Measurements from ENCODE around the gene MINDY1. TPM values are rescaled to one million over a fixed set of nuclear protein-coding genes. Genes with fewer than 3 reads are reported as not detected.

Gene MINDY1
- total RNA-seq, 1 experiment from 2014 or later, result 6.8 TPM

GRCh38 chr1:151008244-151009205 lies 1.8 kb upstream of the MINDY1 start, which contains the start of gene PRUNE1:
Gene PRUNE1 (plus strand): TSS chr1:151008449. CDS start chr1:151008633, 184 bp downstream.
- no CpG with 5 or more reads among the region's 69 CpGs for WGBS (ENCODE audit: extremely low coverage, insufficient read length, low lambda C conversion rate)
- TF ChIP-seq, protein P1, sequence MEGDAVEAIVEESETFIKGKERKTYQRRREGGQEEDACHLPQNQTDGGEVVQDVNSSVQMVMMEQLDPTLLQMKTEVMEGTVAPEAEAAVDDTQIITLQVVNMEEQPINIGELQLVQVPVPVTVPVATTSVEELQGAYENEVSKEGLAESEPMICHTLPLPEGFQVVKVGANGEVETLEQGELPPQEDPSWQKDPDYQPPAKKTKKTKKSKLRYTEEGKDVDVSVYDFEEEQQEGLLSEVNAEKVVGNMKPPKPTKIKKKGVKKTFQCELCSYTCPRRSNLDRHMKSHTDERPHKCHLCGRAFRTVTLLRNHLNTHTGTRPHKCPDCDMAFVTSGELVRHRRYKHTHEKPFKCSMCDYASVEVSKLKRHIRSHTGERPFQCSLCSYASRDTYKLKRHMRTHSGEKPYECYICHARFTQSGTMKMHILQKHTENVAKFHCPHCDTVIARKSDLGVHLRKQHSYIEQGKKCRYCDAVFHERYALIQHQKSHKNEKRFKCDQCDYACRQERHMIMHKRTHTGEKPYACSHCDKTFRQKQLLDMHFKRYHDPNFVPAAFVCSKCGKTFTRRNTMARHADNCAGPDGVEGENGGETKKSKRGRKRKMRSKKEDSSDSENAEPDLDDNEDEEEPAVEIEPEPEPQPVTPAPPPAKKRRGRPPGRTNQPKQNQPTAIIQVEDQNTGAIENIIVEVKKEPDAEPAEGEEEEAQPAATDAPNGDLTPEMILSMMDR (conservative IDR thresholded peaks at IDR 0.05), result no peak
- H3K4me2 ChIP-seq (ENCODE audit: insufficient read depth, insufficient read length, low read length), result peak within 1 kb of the TSS; percentile 77
- no peak within 1 kb of the TSS for H2AK5ac ChIP-seq (ENCODE audit: insufficient read length, low read length)
- H3K23me2 ChIP-seq (ENCODE audit: insufficient read length, low read depth, low read length, poor library complexity, severe bottlenecking), result peaks cover 13% of the 10 kb centered on the region
- H3K9ac ChIP-seq (ENCODE audit: extremely low read depth, insufficient read length, low read length), result peak within 1 kb of the TSS; percentile 83
- Mint-ChIP-seq H3K4me3 (peak within 1 kb of the TSS; percentile 97 to 99), H3K36me3 (ENCODE audit: insufficient read depth in 1 of 3, low read depth in 3 of 3) (no peaks in the 10 kb centered on the region), H3K9me3 (no peaks in the 10 kb centered on the region; a peak in 2 of 5 replicates), H3K27ac (peak within 1 kb of the TSS; percentile 96 to 98 (median 97)), H3K27me3 (ENCODE audit: low read depth) (no peaks in the 10 kb centered on the region; the same call in 1 of the 2 replicates), H3K4me1 (peaks cover 35 to 41% of the 10 kb centered on the region in 2 experiments)
- H2BK20ac ChIP-seq (ENCODE audit: low read depth, low read length, poor library complexity, severe bottlenecking), result peak within 1 kb of the TSS; percentile 33
- H3K23ac ChIP-seq (ENCODE audit: insufficient read length, low read depth, low read length), result no peak within 1 kb of the TSS
- H3K4ac ChIP-seq (ENCODE audit: low read depth, low read length), result peak within 1 kb of the TSS; percentile 78
- H4K20me1 ChIP-seq (ENCODE audit: control insufficient read depth, insufficient read depth, insufficient read length), result no peaks in the 10 kb centered on the region
- H3K79me1 ChIP-seq (ENCODE audit: insufficient read depth, low read depth, low read length, poor library complexity, severe bottlenecking), result no peaks in the 10 kb centered on the region
- H3T11ph ChIP-seq (ENCODE audit: low read length), result peak within 1 kb of the TSS; percentile 92
- peak; percentile 96 for DNase-seq
- H3K4me1 ChIP-seq (ENCODE audit: insufficient read depth, low read length), result peaks cover 5% of the 10 kb centered on the region; the same call in 1 of the 2 replicates
- H3K14ac ChIP-seq (ENCODE audit: insufficient read depth, low read length), result peak within 1 kb of the TSS; percentile 82
- no peaks in the 10 kb centered on the region for H3K9me3 ChIP-seq (ENCODE audit: control insufficient read depth, low read depth, low read length)
- no peak within 1 kb of the TSS for H2BK15ac ChIP-seq (ENCODE audit: low read depth, low read length)
- H2BK5ac ChIP-seq (ENCODE audit: insufficient read length, low read length), result no peak within 1 kb of the TSS
- no peaks in the 10 kb centered on the region; the same call in 1 of the 2 replicates for H3K79me2 ChIP-seq (ENCODE audit: insufficient read depth, low read length)
- H3K27ac ChIP-seq (ENCODE audit: insufficient read length, low read depth, low read length), result peak within 1 kb of the TSS; percentile 4
- peak within 1 kb of the TSS; percentile 97 for H2BK120ac ChIP-seq (ENCODE audit: low read depth, low read length, poor library complexity, severe bottlenecking)
- no peak within 1 kb of the TSS for H4K91ac ChIP-seq (ENCODE audit: insufficient read length, low read depth, low read length)
- H3K18ac ChIP-seq (ENCODE audit: insufficient read length, low read depth, low read length), result peak within 1 kb of the TSS; percentile 71
- no peak within 1 kb of the TSS for H4K5ac ChIP-seq (ENCODE audit: insufficient read length, low read depth, low read length)
- H4K8ac ChIP-seq (replicated peaks; ENCODE audit: insufficient read length, low read depth, low read length), result no peak within 1 kb of the TSS
- peak within 1 kb of the TSS; percentile 7 for H2AFZ ChIP-seq (ENCODE audit: low read length)
- H3K56ac ChIP-seq (ENCODE audit: insufficient read length, low read depth, low read length), result no peak within 1 kb of the TSS
- no peaks in the 10 kb centered on the region for H3K27me3 ChIP-seq (ENCODE audit: insufficient read depth, low read length)
- H2BK12ac ChIP-seq (ENCODE audit: insufficient read length, low read depth, low read length), result peak within 1 kb of the TSS; percentile 64
